Thyroid gland (tissue), 4 donors: ENCODE measurements around the gene KAT5.

Source experiments
- POLR2A ChIP-seq, 2 donors: fragments of 450-650 bp; IDR thresholded peaks; one replicate each; pipeline ENCODE4 v1.6.1; 2017; ENCODE audit warnings: antibody characterized with exemption in 2 of 2, mild to moderate bottlenecking in 2 of 2, moderate library complexity in 1 of 2
- TF ChIP-seq, protein P1 (sequence below), 6 experiments: fragments of 200-600 bp in 3 of 6; fragments of 450-650 bp in 3 of 6; sonication (generic) in 3 of 6; IDR thresholded peaks; one replicate each; pipeline ENCODE4 v1.5.1; 2016 to 2019; ENCODE audit warnings: antibody characterized with exemption in 6 of 6, mild to moderate bottlenecking in 2 of 6, inconsistent platforms in 1 of 6, moderate library complexity in 1 of 6

DNA sequence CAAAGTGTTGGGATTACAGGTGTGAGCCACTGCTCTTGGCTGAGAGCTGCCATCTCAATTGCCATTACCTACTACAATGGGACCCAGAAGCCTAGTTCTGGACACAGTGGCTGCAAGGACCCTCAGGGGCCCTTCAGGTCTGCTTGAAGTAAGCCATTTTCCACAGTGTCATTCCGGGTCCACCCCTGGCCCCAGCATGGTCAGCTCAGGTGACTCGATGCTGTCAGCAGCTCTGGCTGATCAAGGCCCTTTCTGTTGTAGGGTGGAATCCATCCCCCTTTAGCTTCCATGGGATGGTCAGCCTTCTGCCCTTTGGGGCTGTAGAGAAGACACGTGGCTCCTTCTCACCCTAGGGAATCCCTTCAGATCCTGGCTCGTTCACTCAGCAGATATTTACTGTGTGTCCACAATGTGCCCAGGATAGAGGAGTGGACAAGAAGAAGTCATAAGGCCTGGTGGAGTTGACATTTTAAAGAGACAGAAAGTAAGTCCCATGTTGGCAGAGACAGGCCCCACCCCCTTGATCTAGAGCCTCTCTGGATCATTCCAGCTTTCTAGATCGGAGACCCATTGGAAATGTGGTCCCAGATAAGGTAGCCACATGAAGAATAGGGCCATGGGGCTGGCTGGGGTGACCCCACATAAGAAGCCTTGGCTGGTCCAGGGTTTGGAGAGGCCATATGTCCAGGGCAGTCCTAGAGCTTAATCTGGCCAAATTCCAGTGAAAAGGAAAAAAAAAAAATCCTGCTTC lies 15.1 kb upstream of the KAT5 start:
- TF ChIP-seq, protein P1, sequence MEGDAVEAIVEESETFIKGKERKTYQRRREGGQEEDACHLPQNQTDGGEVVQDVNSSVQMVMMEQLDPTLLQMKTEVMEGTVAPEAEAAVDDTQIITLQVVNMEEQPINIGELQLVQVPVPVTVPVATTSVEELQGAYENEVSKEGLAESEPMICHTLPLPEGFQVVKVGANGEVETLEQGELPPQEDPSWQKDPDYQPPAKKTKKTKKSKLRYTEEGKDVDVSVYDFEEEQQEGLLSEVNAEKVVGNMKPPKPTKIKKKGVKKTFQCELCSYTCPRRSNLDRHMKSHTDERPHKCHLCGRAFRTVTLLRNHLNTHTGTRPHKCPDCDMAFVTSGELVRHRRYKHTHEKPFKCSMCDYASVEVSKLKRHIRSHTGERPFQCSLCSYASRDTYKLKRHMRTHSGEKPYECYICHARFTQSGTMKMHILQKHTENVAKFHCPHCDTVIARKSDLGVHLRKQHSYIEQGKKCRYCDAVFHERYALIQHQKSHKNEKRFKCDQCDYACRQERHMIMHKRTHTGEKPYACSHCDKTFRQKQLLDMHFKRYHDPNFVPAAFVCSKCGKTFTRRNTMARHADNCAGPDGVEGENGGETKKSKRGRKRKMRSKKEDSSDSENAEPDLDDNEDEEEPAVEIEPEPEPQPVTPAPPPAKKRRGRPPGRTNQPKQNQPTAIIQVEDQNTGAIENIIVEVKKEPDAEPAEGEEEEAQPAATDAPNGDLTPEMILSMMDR (IDR thresholded peaks at IDR 0.05) = no peak
- no peak for TF ChIP-seq POLR2A (IDR thresholded peaks at IDR 0.05)
